Measurements from ENCODE around the gene GINS1.

GRCh38 chr20:25376236-25376635 lies 31.2 kb upstream of the GINS1 start:
- TF ChIP-seq CTCF (IDR thresholded peaks at IDR 0.05) (no peak), POLR2A (IDR thresholded peaks at IDR 0.05) (no peak)
